ENCODE results near the gene DOK5. TPM values are rescaled to one million over a fixed set of nuclear protein-coding genes. Genes with fewer than 3 reads are reported as not detected.

DOK5 gene
- total RNA-seq, 3 donors from 2014 or later (not counting 1 experiment from before 2014, with no cell fraction given): not detected

DNA sequence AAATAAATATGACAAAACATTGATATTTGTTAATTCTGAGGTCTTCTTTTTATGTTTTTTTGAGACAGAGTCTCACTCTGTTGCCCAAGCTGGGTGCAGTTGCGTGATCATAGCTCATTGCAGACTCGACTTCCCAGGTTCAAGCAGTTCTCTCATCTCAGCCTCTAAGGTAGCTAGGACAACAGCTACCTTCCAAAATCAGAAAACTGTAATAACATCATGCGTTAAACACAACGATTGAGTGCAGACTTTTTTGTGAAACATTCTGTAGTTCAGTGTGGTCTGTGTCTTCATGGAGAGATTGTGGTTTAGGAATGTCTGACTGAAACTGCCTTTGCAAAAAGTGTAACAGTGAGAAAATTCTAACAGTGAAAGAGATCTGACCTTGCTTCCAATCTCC is 16.1 kb upstream of the DOK5 start:
- Mint-ChIP-seq H3K4me3 (no peak overlapping the region), H3K27ac (no peak overlapping the region), H3K4me1 (no peaks in the 10 kb centered on the region), H3K36me3 (no peaks in the 10 kb centered on the region), H3K27me3 (ENCODE audit: low read depth in 2 of 2) (peaks cover 0 to 5% of the 10 kb centered on the region in 2 donors), H3K9me3 (peaks cover 0 to 2% of the 10 kb centered on the region in 2 donors)
- WGBS (ENCODE audit: insufficient coverage): 82% methylated on average over 4 of the region's 4 CpGs
- Histone ChIP-seq H3K9me3 (ENCODE audit: control insufficient read depth, insufficient read depth, low read length) (no peaks in the 10 kb centered on the region), H3K4me1 (ENCODE audit: control insufficient read depth, insufficient read depth, low read length) (no peaks in the 10 kb centered on the region), H3K27ac (ENCODE audit: low read length) (no peak overlapping the region), H3K4me3 (ENCODE audit: low read length) (no peak overlapping the region), H3K27me3 (ENCODE audit: control insufficient read depth, insufficient read depth, low read length) (no peaks in the 10 kb centered on the region), H3K36me3 (ENCODE audit: control insufficient read depth, insufficient read depth, low read length) (no peaks in the 10 kb centered on the region)
- ATAC-seq: no peak
- TF ChIP-seq, protein P1, sequence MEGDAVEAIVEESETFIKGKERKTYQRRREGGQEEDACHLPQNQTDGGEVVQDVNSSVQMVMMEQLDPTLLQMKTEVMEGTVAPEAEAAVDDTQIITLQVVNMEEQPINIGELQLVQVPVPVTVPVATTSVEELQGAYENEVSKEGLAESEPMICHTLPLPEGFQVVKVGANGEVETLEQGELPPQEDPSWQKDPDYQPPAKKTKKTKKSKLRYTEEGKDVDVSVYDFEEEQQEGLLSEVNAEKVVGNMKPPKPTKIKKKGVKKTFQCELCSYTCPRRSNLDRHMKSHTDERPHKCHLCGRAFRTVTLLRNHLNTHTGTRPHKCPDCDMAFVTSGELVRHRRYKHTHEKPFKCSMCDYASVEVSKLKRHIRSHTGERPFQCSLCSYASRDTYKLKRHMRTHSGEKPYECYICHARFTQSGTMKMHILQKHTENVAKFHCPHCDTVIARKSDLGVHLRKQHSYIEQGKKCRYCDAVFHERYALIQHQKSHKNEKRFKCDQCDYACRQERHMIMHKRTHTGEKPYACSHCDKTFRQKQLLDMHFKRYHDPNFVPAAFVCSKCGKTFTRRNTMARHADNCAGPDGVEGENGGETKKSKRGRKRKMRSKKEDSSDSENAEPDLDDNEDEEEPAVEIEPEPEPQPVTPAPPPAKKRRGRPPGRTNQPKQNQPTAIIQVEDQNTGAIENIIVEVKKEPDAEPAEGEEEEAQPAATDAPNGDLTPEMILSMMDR (IDR thresholded peaks at IDR 0.05): no peak
- no peak for DNase-seq
- intact Hi-C loops (cut with micrococcal nuclease): no loop called here

DNA sequence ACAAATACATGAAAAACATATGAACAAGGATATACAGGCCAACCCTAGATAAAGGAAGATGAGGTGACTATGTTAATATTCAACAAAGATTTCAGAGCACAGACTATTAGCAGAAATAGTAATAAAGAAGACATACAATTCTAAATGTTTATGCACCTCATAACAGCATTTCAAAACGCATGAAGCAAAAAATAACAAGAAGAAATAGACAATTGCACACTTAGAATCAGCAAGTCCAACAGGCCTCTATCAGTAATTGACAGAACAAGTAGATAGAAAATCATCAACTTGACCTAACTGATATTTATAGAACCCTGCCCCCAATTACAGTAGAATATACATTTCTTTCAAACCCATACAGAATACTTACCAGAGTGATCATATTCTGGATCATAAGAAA is 11.4 kb upstream of the DOK5 start:
- ATAC-seq: no peak
- no peak overlapping the region for H3K27ac ChIP-seq (ENCODE audit: low read length)

DNA sequence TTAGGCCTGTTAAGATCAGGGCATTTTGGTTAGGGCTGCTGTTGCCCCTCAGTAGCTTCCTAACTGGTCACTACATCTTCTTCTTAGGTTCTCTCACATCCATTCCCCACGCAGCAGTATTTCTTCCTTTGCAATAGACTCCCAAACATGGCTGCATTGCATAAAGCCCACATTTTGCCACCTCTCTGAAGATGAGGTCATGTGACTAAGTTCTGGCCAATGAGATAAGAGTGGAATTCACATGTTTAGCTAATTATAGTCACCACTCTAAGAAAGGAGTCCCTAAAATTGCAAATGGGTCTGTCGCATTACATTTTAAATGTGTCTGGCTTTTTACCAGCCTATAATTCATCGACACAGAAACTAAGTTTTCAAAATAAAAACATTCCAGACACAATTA is 9.3 kb upstream of the DOK5 start:
- Mint-ChIP-seq H3K9me3 (no peaks in the 10 kb centered on the region), H3K27me3 (ENCODE audit: low read depth in 2 of 2) (peaks cover 0 to 8% of the 10 kb centered on the region in 2 donors), H3K27ac (no peak overlapping the region), H3K4me3 (no peak overlapping the region), H3K4me1 (no peaks in the 10 kb centered on the region), H3K36me3 (no peaks in the 10 kb centered on the region)
- intact Hi-C loops (cut with micrococcal nuclease): no loop called here
- no peak overlapping the region for H3K27ac ChIP-seq (ENCODE audit: low read length)
- H3K9me3 ChIP-seq (ENCODE audit: control insufficient read depth, insufficient read depth, low read length): no peaks in the 10 kb centered on the region
- DNase-seq: no peak
- no peaks in the 10 kb centered on the region for H3K27me3 ChIP-seq (ENCODE audit: control insufficient read depth, insufficient read depth, low read length)
- 94% methylated on average over 2 of the region's 3 CpGs for WGBS (ENCODE audit: insufficient coverage)
- H3K4me1 ChIP-seq (ENCODE audit: control insufficient read depth, insufficient read depth, low read length): no peaks in the 10 kb centered on the region
- H3K4me3 ChIP-seq (ENCODE audit: low read length): no peak overlapping the region
- H3K36me3 ChIP-seq (ENCODE audit: control insufficient read depth, insufficient read depth, low read length): no peaks in the 10 kb centered on the region
- ATAC-seq: no peak
- TF ChIP-seq, protein P1 (IDR thresholded peaks at IDR 0.05): no peak

More for the DNA sequence above, 11.4 kb upstream of the DOK5 start:
- no peaks in the 10 kb centered on the region for H3K36me3 ChIP-seq (ENCODE audit: control insufficient read depth, insufficient read depth, low read length)
- H3K36me3 Mint-ChIP-seq: no peaks in the 10 kb centered on the region
- no peaks in the 10 kb centered on the region for H3K9me3 ChIP-seq (ENCODE audit: control insufficient read depth, insufficient read depth, low read length)
- H3K4me3 Mint-ChIP-seq: no peak overlapping the region
- no peak overlapping the region for H3K27ac Mint-ChIP-seq
- TF ChIP-seq, protein P1 (IDR thresholded peaks at IDR 0.05): no peak
- intact Hi-C loops (cut with micrococcal nuclease): no loop called here
- WGBS (ENCODE audit: insufficient coverage): 50% methylated on average over 1 of the region's 1 CpG
- no peaks in the 10 kb centered on the region for H3K4me1 ChIP-seq (ENCODE audit: control insufficient read depth, insufficient read depth, low read length)
- no peaks in the 10 kb centered on the region for H3K27me3 ChIP-seq (ENCODE audit: control insufficient read depth, insufficient read depth, low read length)
- peaks cover 0 to 8% of the 10 kb centered on the region in 2 donors for H3K27me3 Mint-ChIP-seq (ENCODE audit: low read depth in 2 of 2)
- DNase-seq: no peak
- no peaks in the 10 kb centered on the region for H3K9me3 Mint-ChIP-seq
- no peak overlapping the region for H3K4me3 ChIP-seq (ENCODE audit: low read length)
- H3K4me1 Mint-ChIP-seq: no peaks in the 10 kb centered on the region

DNA sequence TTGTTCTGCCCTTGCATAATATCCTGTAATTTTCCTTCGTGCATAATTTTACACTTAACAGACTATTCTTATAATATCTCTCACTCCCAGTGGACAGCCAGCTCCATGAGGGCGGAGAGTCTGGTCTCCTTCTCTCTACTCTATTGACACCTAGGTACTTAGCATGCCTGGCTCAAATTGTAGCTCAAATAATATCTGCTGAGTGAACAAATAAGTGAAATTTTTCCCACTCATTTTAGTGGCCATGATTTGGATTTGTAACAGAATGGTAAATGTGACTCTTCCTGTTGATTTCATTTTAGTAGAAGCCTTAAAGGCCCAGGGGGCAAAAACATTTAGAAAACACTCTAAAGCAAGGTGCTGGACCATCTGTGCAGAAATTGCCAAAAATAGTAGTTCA is 7.8 kb upstream of the DOK5 start:
- Mint-ChIP-seq H3K36me3 (no peaks in the 10 kb centered on the region), H3K27me3 (ENCODE audit: low read depth in 2 of 2) (peaks cover 2 to 8% of the 10 kb centered on the region in 2 donors), H3K27ac (no peak overlapping the region), H3K4me1 (no peaks in the 10 kb centered on the region), H3K4me3 (no peak overlapping the region), H3K9me3 (no peaks in the 10 kb centered on the region)
- H3K27me3 ChIP-seq (ENCODE audit: control insufficient read depth, insufficient read depth, low read length): no peaks in the 10 kb centered on the region
- no peak for ATAC-seq
- intact Hi-C loops (cut with micrococcal nuclease): no loop called here
- no peak for DNase-seq
- no peaks in the 10 kb centered on the region for H3K4me1 ChIP-seq (ENCODE audit: control insufficient read depth, insufficient read depth, low read length)
- TF ChIP-seq, protein P1 (IDR thresholded peaks at IDR 0.05): no peak
- H3K9me3 ChIP-seq (ENCODE audit: control insufficient read depth, insufficient read depth, low read length): no peaks in the 10 kb centered on the region
- no peak overlapping the region for H3K27ac ChIP-seq (ENCODE audit: low read length)
- WGBS (ENCODE audit: insufficient coverage): 63% methylated on average over 2 of the region's 2 CpGs
- no peaks in the 10 kb centered on the region for H3K36me3 ChIP-seq (ENCODE audit: control insufficient read depth, insufficient read depth, low read length)
- H3K4me3 ChIP-seq (ENCODE audit: low read length): no peak overlapping the region
